ENCODE results near the gene NSD1. TPM values are rescaled to one million over a fixed set of nuclear protein-coding genes. Genes with fewer than 3 reads are reported as not detected.

NSD1 gene
- total and polyA plus RNA-seq, 2 of the 8 experiments (the other 6 are each of a cell fraction or from before 2014, with no cell fraction given): 22.8 to 168 TPM

GRCh38 chr5:177086654-177087397 is 46.7 kb upstream of the NSD1 start, which contains the start of gene FGFR4:
TSS of gene FGFR4 (plus strand) at chr5:177086915. CDS start at chr5:177089603, 2,688 bp downstream.
- FAIRE-seq: no peak
- Histone ChIP-seq H3K27ac (ENCODE audit: low read depth, low read length) (peak within 1 kb of the TSS; percentile 21), H2BK120ac (replicated peaks; ENCODE audit: low read depth, low read length) (no peak within 1 kb of the TSS), H3K4ac (replicated peaks; ENCODE audit: insufficient read length, low read depth, low read length) (peak within 1 kb of the TSS; percentile 88), H2AFZ (ENCODE audit: low read length) (peak within 1 kb of the TSS; percentile 9; the same call in 1 of the 2 replicates), H3K14ac (ENCODE audit: insufficient read length) (no peak within 1 kb of the TSS), H4K20me1 (replicated peaks in 1 of 2; ENCODE audit: control insufficient read depth in 1 of 2, insufficient read depth in 2 of 2, low read length in 2 of 2) (peaks cover 0 to 10% of the 10 kb centered on the region in 2 experiments), H3K79me2 (ENCODE audit: control insufficient read depth in 1 of 2, insufficient read depth in 2 of 2, low read length in 2 of 2) (peaks cover 0 to 8% of the 10 kb centered on the region in 2 experiments; a peak in 1 of 4 replicates), H3K4me3 (ENCODE audit: extremely low read depth in 1 of 4, insufficient read depth in 2 of 4, low read depth in 3 of 4, low read length in 4 of 4) (peak within 1 kb of the TSS; percentile 61 to 83 (median 70)), H3K4me2 (ENCODE audit: insufficient read depth in 1 of 2, low read depth in 2 of 2, low read length in 2 of 2) (peak within 1 kb of the TSS; percentile 73 to 81), H3K79me1 (ENCODE audit: low read depth, low read length) (peaks cover 13% of the 10 kb centered on the region), H3K27me3 (replicated peaks in 1 of 4; ENCODE audit: control insufficient read depth in 3 of 4, extremely low read depth in 1 of 4, insufficient read depth in 3 of 4, low read length in 3 of 4) (no peaks in the 10 kb centered on the region; a peak in 1 of 7 replicates), H3K56ac (replicated peaks; ENCODE audit: insufficient read length, low read depth, low read length) (peak within 1 kb of the TSS; percentile 9), H2BK5ac (ENCODE audit: low read depth, low read length) (peak within 1 kb of the TSS; percentile 78; the same call in 1 of the 2 replicates), H3K36me3 (ENCODE audit: control insufficient read depth in 2 of 4, insufficient read depth in 4 of 4, low read length in 3 of 4) (peaks cover 2 to 8% (median 6%) of the 10 kb centered on the region in 4 experiments; a peak in 4 of 8 replicates), H3K4me1 (replicated peaks in 1 of 4; ENCODE audit: control insufficient read depth in 3 of 4, insufficient read depth in 4 of 4, low read length in 3 of 4) (peaks cover 0 to 14% (median 8%) of the 10 kb centered on the region in 4 experiments; a peak in 5 of 7 replicates), H3K9me3 (ENCODE audit: insufficient read depth in 2 of 2, low read depth in 1 of 2, low read length in 1 of 2) (no peaks in the 10 kb centered on the region), H3K9ac (replicated peaks in 1 of 4; ENCODE audit: extremely low read depth in 1 of 4, low read depth in 3 of 4, low read length in 3 of 4) (peak within 1 kb of the TSS in 3 of 4 experiments; percentile 42 to 60 (median 54); a peak in 5 of 7 replicates), H3K23me2 (ENCODE audit: low read depth, low read length) (peaks cover 9% of the 10 kb centered on the region), H3K23ac (ENCODE audit: insufficient read length) (no peak within 1 kb of the TSS), H4K91ac (replicated peaks; ENCODE audit: insufficient read length, low read length) (peak within 1 kb of the TSS; percentile 32), H2BK12ac (ENCODE audit: low read depth, low read length) (peak within 1 kb of the TSS; percentile 87; the same call in 1 of the 2 replicates), H4K5ac (ENCODE audit: insufficient read length, low read depth, low read length) (peak within 1 kb of the TSS; percentile 78), H4K8ac (ENCODE audit: extremely low read depth, insufficient read depth, low read length) (peak within 1 kb of the TSS; percentile 84), H2BK20ac (ENCODE audit: low read length) (peak within 1 kb of the TSS; percentile 23; the same call in 1 of the 2 replicates), H2AK5ac (ENCODE audit: low read depth, low read length) (no peak within 1 kb of the TSS), H2BK15ac (ENCODE audit: low read length) (0 out of 2 replicates have a peak within 1 kb of the TSS, but pooled peaks have one; percentile 97), H3K18ac (ENCODE audit: extremely low read depth, low read length) (peak within 1 kb of the TSS; percentile 68)
- 3% methylated on average over 6 of the region's 68 CpGs; no CpG with 5 or more reads in 1 of the 2 experiments for WGBS, 2 experiments (ENCODE audit: extremely low coverage in 1 of 2, insufficient coverage in 1 of 2, insufficient read length in 1 of 2, insufficient replicate concordance in 2 of 2, low coverage in 1 of 2, low lambda C conversion rate in 2 of 2, missing lambda C conversion rate in 1 of 2)
- CTCF ChIA-PET (ENCODE audit: partially characterized antibody): interaction anchor here (0.6 to 11.9 kb wide), 15 partner anchors 9 to 427 kb away, joined by 3 to 164 read pairs (median 4); no protein-coding TSS in a partner anchor
- peak; percentile 87 to 90 for DNase-seq (ENCODE audit: low read depth in 1 of 2, low spot score in 2 of 2)
- POLR2A ChIA-PET (ENCODE audit: partially characterized antibody): interaction anchor here (0.7 to 4.8 kb wide), 12 partner anchors 9 to 550 kb away, joined by 3 to 23 read pairs (median 4); partner anchors contain the start of genes NSD1, RNF44 and UIMC1
- no peak for TF ChIP-seq CBX8 (IDR thresholded peaks at IDR 0.05; ENCODE audit: borderline replicate concordance, low read depth, low read length)
- no peak for TF ChIP-seq JUN (IDR thresholded peaks at IDR 0.05; ENCODE audit: low read depth, low read length)
- TF ChIP-seq SP1 (IDR thresholded peaks at IDR 0.05; ENCODE audit: low read depth, low read length): no peak
- TF ChIP-seq TCF12 (IDR thresholded peaks at IDR 0.05; ENCODE audit: low read depth, low read length): no peak
- TF ChIP-seq RAD21 (IDR thresholded peaks at IDR 0.05 in 1 of 2, conservative IDR thresholded peaks at IDR 0.05 in 1 of 2; ENCODE audit: low read depth in 2 of 2, low read length in 2 of 2): peak in 1 of 2 experiments; percentile 40; a peak in 1 of 4 replicates
- TF ChIP-seq BACH1 (IDR thresholded peaks at IDR 0.05; ENCODE audit: low read length): peak; percentile 70; the same call in 1 of the 2 replicates
- TF ChIP-seq MAFK (IDR thresholded peaks at IDR 0.05; ENCODE audit: low read depth, low read length): no peak
- TF ChIP-seq GTF2F1 (IDR thresholded peaks at IDR 0.05; ENCODE audit: borderline replicate concordance, low read depth, low read length): no peak
- TF ChIP-seq TBP (IDR thresholded peaks at IDR 0.05; ENCODE audit: low read depth, low read length): no peak
- TF ChIP-seq SP2 (IDR thresholded peaks at IDR 0.05; ENCODE audit: low read length): no peak
- 0 out of 2 replicates have a peak, but pooled peaks have one; percentile 23 for TF ChIP-seq TAF1 (IDR thresholded peaks at IDR 0.05; ENCODE audit: low read depth, low read length)
- no peak for TF ChIP-seq SIRT6 (IDR thresholded peaks at IDR 0.05; ENCODE audit: low read length)
